AG09309 (cell line): ENCODE measurements around the gene DDX6.
"Not testable (repeated sequence)": the region's sequence is repeated elsewhere in the genome, so short reads cannot be mapped to it uniquely, and the experiment has no call there.

Experiments
- DNase-seq: peaks from one replicate; pipeline ENCODE4 v3.0.0-alpha.2; 2010; ENCODE audit warnings: low read depth
- H3K4me3 ChIP-seq: 2 replicates; pipeline ENCODE4 v1.5.1; 2011; ENCODE audit warnings: mild to moderate bottlenecking, low read depth, low read length, moderate library complexity; ENCODE audit not compliant: control insufficient read depth
- TF ChIP-seq, protein P1 (sequence below): IDR thresholded peaks from 2 replicates; pipeline ENCODE4 v1.5.1; 2011; ENCODE audit warnings: mild to moderate bottlenecking, low read depth, low read length, inconsistent platforms; ENCODE audit not compliant: insufficient read depth, control insufficient read depth; ENCODE audit errors: missing control alignments

DDX6 gene

DNA sequence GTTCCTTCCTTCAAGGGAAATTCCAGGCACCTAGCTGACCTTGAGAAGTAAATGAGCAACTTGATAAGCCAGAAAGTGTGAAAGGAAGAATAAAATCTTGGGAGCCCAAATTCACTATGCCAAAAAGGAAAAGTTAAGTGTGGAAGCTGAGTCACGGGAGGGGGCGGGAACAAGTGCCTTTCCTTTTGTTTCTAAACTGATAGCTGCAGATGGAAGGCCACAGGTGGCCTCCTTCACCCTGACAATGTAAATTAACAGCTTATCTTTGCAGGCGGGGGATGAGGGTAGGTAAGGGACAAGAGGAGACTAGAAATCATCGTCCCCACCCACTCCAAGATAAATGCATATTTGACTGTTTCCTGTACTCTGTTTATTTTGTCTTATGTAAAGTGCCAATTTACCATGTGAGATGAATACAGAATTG is 75.1 kb downstream of the DDX6 start:
- H3K4me3 ChIP-seq = no peak overlapping the region
- TF ChIP-seq, protein P1, sequence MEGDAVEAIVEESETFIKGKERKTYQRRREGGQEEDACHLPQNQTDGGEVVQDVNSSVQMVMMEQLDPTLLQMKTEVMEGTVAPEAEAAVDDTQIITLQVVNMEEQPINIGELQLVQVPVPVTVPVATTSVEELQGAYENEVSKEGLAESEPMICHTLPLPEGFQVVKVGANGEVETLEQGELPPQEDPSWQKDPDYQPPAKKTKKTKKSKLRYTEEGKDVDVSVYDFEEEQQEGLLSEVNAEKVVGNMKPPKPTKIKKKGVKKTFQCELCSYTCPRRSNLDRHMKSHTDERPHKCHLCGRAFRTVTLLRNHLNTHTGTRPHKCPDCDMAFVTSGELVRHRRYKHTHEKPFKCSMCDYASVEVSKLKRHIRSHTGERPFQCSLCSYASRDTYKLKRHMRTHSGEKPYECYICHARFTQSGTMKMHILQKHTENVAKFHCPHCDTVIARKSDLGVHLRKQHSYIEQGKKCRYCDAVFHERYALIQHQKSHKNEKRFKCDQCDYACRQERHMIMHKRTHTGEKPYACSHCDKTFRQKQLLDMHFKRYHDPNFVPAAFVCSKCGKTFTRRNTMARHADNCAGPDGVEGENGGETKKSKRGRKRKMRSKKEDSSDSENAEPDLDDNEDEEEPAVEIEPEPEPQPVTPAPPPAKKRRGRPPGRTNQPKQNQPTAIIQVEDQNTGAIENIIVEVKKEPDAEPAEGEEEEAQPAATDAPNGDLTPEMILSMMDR = no peak
- DNase-seq = no peak

- DNase-seq = peak; percentile 20
- TF ChIP-seq, protein P1 = no peak
- no peak overlapping the region for H3K4me3 ChIP-seq
These were observed 75.6 kb downstream of the DDX6 start for GRCh38 chr11:118715245-118715831.

DNA sequence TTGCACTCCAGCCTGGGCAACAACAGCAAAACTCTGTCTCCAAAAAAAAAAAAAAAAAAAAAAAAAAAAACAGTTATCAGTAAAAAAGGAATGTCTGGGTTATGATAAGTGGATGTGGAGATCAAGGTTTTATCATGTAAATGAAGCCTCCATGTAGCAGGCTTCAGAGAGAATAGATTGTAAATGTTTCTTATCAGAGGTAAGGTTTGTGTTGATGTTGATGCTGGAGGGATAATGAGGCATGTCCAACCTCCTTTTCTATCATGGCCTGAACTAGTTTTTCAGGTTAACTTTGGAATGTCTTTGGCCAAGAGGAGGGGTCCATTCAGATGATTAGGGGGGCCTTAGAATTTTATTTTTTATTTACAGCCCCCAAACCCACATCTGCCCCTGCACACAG is 76.1 kb downstream of the DDX6 start:
- H3K4me3 ChIP-seq = no peak overlapping the region
- no peak for DNase-seq
- TF ChIP-seq, protein P1 = no peak

- not testable (repeated sequence) for H3K4me3 ChIP-seq, DNase-seq
These were observed 76.5 kb downstream of the DDX6 start for GRCh38 chr11:118714416-118714815.

DNA sequence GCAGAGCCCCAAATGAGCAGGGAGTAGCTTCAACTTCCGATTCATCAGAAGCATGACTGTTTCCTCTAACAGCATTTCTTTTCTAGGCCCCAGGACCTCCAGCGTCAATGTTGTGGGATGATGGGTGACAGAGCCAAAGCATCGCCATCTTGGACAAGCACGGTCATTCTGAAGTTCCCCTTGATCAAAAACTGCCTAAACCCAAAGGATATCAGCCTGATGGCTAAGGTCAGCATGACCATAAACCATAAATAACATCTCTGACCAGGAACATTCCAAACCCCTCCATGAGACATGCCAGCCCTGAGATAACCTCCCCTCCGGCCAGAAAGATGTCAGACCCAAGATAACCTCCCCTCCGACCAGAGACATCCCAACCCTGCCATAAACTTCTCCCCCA is 82.7 kb downstream of the DDX6 start:
- TF ChIP-seq, protein P1 = no peak
- no peak for DNase-seq
- no peak overlapping the region for H3K4me3 ChIP-seq

DNA sequence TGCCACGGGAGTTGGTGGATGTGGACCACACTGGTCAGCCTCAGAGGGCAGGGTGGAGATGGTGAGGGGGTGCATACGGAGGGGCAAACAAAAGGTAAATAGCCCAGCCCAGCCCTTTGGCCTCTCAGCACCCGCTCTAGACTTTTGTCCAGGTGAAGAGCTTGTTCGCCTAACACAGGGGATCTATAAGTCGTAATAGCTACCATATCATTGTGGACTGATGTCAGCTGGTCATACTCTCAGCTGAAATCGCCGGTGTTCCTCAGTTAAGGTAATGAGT is 84.5 kb downstream of the DDX6 start:
- H3K4me3 ChIP-seq = no peak overlapping the region
- DNase-seq = no peak
- TF ChIP-seq, protein P1 = no peak

DNA sequence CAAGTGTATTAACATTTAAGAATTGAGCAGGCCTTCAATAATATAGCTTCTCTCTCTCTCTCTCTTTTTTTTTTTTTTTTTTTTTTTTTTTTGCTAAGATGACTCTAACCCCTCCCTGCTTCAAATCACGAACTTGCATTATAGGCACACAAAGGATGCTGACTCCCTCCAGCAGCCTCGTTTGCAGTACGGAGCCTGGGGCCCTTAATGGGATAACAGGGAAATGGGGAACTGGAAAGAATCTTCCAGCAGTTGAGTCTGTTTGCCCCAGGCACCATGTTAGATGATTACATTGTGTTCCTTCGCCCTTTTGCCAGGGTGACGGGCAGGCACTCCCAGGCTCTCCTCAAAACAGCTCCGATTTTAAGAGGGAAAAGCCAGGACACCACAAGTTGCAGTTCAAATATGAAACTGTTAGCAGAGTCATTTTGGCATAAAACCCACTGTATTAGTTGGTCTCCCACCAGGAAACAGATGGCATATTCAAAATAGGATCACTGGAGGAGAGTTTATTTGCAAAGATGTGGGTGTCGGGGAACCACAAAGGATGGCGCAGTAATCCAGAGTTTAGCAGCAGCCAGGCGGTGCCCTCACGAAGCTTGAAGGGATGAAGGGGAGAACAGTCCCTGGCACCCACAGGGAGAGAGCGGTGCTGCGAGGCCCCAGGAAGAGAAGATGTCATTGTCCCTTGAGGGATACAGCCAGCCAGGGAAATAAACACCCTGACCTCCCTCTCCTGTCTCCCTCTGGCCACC is 85.0 kb downstream of the DDX6 start:
- H3K4me3 ChIP-seq = no peak overlapping the region
- TF ChIP-seq, protein P1 = no peak
- no peak for DNase-seq
